Activated CD8-positive, alpha-beta T cell treated with anti-CD3 and anti-CD28 coated beads, Interleukin-2, amount 10 ng/mL, durations not matched to agents 7 days and 5 days (primary cell): Measurements from ENCODE around the gene KRTAP9-4. TPM values are rescaled to one million over a fixed set of nuclear protein-coding genes. Genes with fewer than 3 reads are reported as not detected.
"Not testable (repeated sequence)": the region's sequence is repeated elsewhere in the genome, so short reads cannot be mapped to it uniquely, and the experiment has no call there.

Experiments
- ATAC-seq: fragments of 150-1000 bp; cut with Tn5 transposase; one replicate; pipeline ENCODE4 v1.10.0; 2021; ENCODE audit warnings: moderate library complexity
- CTCF ChIA-PET: fragments of 350-600 bp; sonication (Branson Sonifier 250); formaldehyde crosslinking; loops from one replicate; lab custom pipeline; 2021; ENCODE audit warnings: antibody characterized with exemption; lab: Charles Lee
- POLR2A ChIA-PET: fragments of 350-600 bp; sonication (Branson Sonifier 250); formaldehyde crosslinking; loops from one replicate; lab custom pipeline; 2021; ENCODE audit warnings: antibody characterized with exemption; lab: Charles Lee
- DNase-seq: peaks from one replicate; pipeline ENCODE4 v3.0.0-alpha.2; 2020
- H3K27ac Mint-ChIP-seq: one replicate; pipeline ENCODE4 v1.8.0; 2021; ENCODE audit warnings: mild to moderate bottlenecking, mixed read lengths
- H3K27me3 Mint-ChIP-seq: one replicate; pipeline ENCODE4 v1.8.0; 2021; ENCODE audit warnings: low read depth, mixed read lengths
- H3K36me3 Mint-ChIP-seq: one replicate; pipeline ENCODE4 v1.8.0; 2021; ENCODE audit warnings: low read depth, mixed read lengths
- H3K4me1 Mint-ChIP-seq: one replicate; pipeline ENCODE4 v1.8.0; 2021; ENCODE audit warnings: low read depth, mixed read lengths
- H3K4me3 Mint-ChIP-seq: one replicate; pipeline ENCODE4 v1.8.0; 2021; ENCODE audit warnings: mild to moderate bottlenecking, mixed read lengths
- H3K9me3 Mint-ChIP-seq: one replicate; pipeline ENCODE4 v1.8.0; 2022; ENCODE audit warnings: mixed read lengths; ENCODE audit not compliant: insufficient read depth
- total RNA-seq, 2 experiments: library from RNA; stranded (reverse); gene quantifications; one replicate each; pipeline ENCODE4 v1.2.3, GENCODE V29; 2021

KRTAP9-4 gene
- total RNA-seq, 2 experiments from 2014 or later, result not detected

GRCh38 chr17:41271323-41271722 lies 21.8 kb downstream of the KRTAP9-4 start:
- H3K27ac Mint-ChIP-seq, DNase-seq, POLR2A ChIA-PET, H3K27me3 Mint-ChIP-seq, H3K9me3 Mint-ChIP-seq, H3K36me3 Mint-ChIP-seq, CTCF ChIA-PET, H3K4me1 Mint-ChIP-seq, H3K4me3 Mint-ChIP-seq, ATAC-seq: not testable (repeated sequence)

GRCh38 chr17:41271858-41272257 lies 22.4 kb downstream of the KRTAP9-4 start:
- ATAC-seq (no peak), DNase-seq (no peak)
- Mint-ChIP-seq H3K27ac (no peak overlapping the region), H3K4me1 (no peaks in the 10 kb centered on the region), H3K9me3 (no peaks in the 10 kb centered on the region), H3K36me3 (no peaks in the 10 kb centered on the region), H3K27me3 (peaks cover 5% of the 10 kb centered on the region), H3K4me3 (no peak overlapping the region)
- CTCF ChIA-PET, result no interaction called here
- POLR2A ChIA-PET, result no interaction called here

- ATAC-seq, H3K9me3 Mint-ChIP-seq, H3K4me3 Mint-ChIP-seq, POLR2A ChIA-PET, H3K4me1 Mint-ChIP-seq, H3K27ac Mint-ChIP-seq, H3K27me3 Mint-ChIP-seq, H3K36me3 Mint-ChIP-seq, DNase-seq: not testable (repeated sequence)
- CTCF ChIA-PET, result interaction anchor here (0.9 kb wide), 1 partner anchor 12 kb away, joined by 4 read pairs; no protein-coding TSS in a partner anchor
Observed at GRCh38 chr17:41275648-41276190, 26.2 kb downstream of the KRTAP9-4 start, which contains the start of gene KRTAP9-7. Gene KRTAP9-7, plus strand, starts transcription at chr17:41275698. Its CDS starts 0 bp downstream, at chr17:41275698.

- Mint-ChIP-seq H3K27ac (no peak overlapping the region), H3K4me1 (no peaks in the 10 kb centered on the region), H3K4me3 (no peak overlapping the region), H3K36me3 (no peaks in the 10 kb centered on the region), H3K9me3 (no peaks in the 10 kb centered on the region), H3K27me3 (peaks cover 5% of the 10 kb centered on the region)
- ChIA-PET POLR2A (no interaction called here), CTCF (no interaction called here)
- ATAC-seq (no peak), DNase-seq (no peak)
Observed at GRCh38 chr17:41278176-41278955, 28.9 kb downstream of the KRTAP9-4 start.

GRCh38 chr17:41284043-41284442 lies 34.6 kb downstream of the KRTAP9-4 start:
- Mint-ChIP-seq H3K36me3 (no peaks in the 10 kb centered on the region), H3K4me1 (peaks cover 2% of the 10 kb centered on the region), H3K27me3 (no peaks in the 10 kb centered on the region), H3K4me3 (no peak overlapping the region), H3K9me3 (no peaks in the 10 kb centered on the region), H3K27ac (no peak overlapping the region)
- CTCF ChIA-PET, result no interaction called here
- ATAC-seq (no peak), DNase-seq (no peak)
- POLR2A ChIA-PET, result no interaction called here

- no peaks in the 10 kb centered on the region for H3K27me3 Mint-ChIP-seq
- no peak overlapping the region for H3K27ac Mint-ChIP-seq
- ATAC-seq (no peak), DNase-seq (no peak)
- no peak overlapping the region for H3K4me3 Mint-ChIP-seq
- no peaks in the 10 kb centered on the region for H3K36me3 Mint-ChIP-seq
- POLR2A ChIA-PET, result no interaction called here
- no peaks in the 10 kb centered on the region for H3K9me3 Mint-ChIP-seq
- peaks cover 2% of the 10 kb centered on the region for H3K4me1 Mint-ChIP-seq
- CTCF ChIA-PET, result no interaction called here
Observed at GRCh38 chr17:41284546-41284945, 35.1 kb downstream of the KRTAP9-4 start.

- H3K36me3 Mint-ChIP-seq, result no peaks in the 10 kb centered on the region
- H3K4me1 Mint-ChIP-seq, result peaks cover 2% of the 10 kb centered on the region
- DNase-seq, result no peak
- H3K9me3 Mint-ChIP-seq, result no peaks in the 10 kb centered on the region
- no peak overlapping the region for H3K4me3 Mint-ChIP-seq
- ATAC-seq, result no peak
- ChIA-PET CTCF (interaction anchor here (2.2 kb wide), 1 partner anchor 35 kb away, joined by 6 read pairs; no protein-coding TSS in a partner anchor), POLR2A (no interaction called here)
- no peak overlapping the region for H3K27ac Mint-ChIP-seq
- H3K27me3 Mint-ChIP-seq, result no peaks in the 10 kb centered on the region
Observed at GRCh38 chr17:41287050-41287449, 37.6 kb downstream of the KRTAP9-4 start.

- Mint-ChIP-seq H3K9me3 (no peaks in the 10 kb centered on the region), H3K27ac (no peak overlapping the region)
Observed at GRCh38 chr17:41294016-41294415, 44.5 kb downstream of the KRTAP9-4 start.

GRCh38 chr17:41296846-41297245 lies 47.4 kb downstream of the KRTAP9-4 start:
- H3K27ac Mint-ChIP-seq, result no peak overlapping the region
- no peak for DNase-seq
- ChIA-PET CTCF (no interaction called here), POLR2A (no interaction called here)
- H3K4me3 Mint-ChIP-seq, result no peak overlapping the region
- H3K9me3 Mint-ChIP-seq, result no peaks in the 10 kb centered on the region
- H3K36me3 Mint-ChIP-seq, result no peaks in the 10 kb centered on the region
- H3K4me1 Mint-ChIP-seq, result peaks cover 8% of the 10 kb centered on the region
- ATAC-seq, result no peak
- H3K27me3 Mint-ChIP-seq, result no peaks in the 10 kb centered on the region

More at GRCh38 chr17:41294016-41294415, 44.5 kb downstream of the KRTAP9-4 start:
- DNase-seq (no peak), ATAC-seq (no peak)
- ChIA-PET POLR2A (no interaction called here), CTCF (no interaction called here)
- Mint-ChIP-seq H3K27me3 (no peaks in the 10 kb centered on the region), H3K36me3 (no peaks in the 10 kb centered on the region), H3K4me1 (no peaks in the 10 kb centered on the region), H3K4me3 (no peak overlapping the region)

GRCh38 chr17:41298458-41299135 lies 49.1 kb downstream of the KRTAP9-4 start:
- no peaks in the 10 kb centered on the region for H3K27me3 Mint-ChIP-seq
- H3K4me1 Mint-ChIP-seq, result peaks cover 8% of the 10 kb centered on the region
- no peak overlapping the region for H3K27ac Mint-ChIP-seq
- DNase-seq (no peak), ATAC-seq (no peak)
- H3K9me3 Mint-ChIP-seq, result no peaks in the 10 kb centered on the region
- H3K36me3 Mint-ChIP-seq, result no peaks in the 10 kb centered on the region
- ChIA-PET POLR2A (no interaction called here), CTCF (no interaction called here)
- no peak overlapping the region for H3K4me3 Mint-ChIP-seq
